Smooth muscle cell of bladder (primary cell): Measurements from ENCODE around the gene VN1R4. TPM values are rescaled to one million over a fixed set of nuclear protein-coding genes. Genes with fewer than 3 reads are reported as not detected.

ENCODE experiments used
- total RNA-seq: library from RNA; depleted of rRNA; stranded (reverse); fragments of >200 nt; gene quantifications from 2 replicates; pipeline ENCODE4 v1.2.3, GENCODE V29; 2014

Gene VN1R4
- total RNA-seq, result not detected in 2 replicates

GRCh38 chr19:53267623-53268022, at the start of gene VN1R4:
Gene VN1R4, minus strand, starts transcription at chr19:53267723. Its CDS starts 58 bp downstream, at chr19:53267665.

GRCh38 chr19:53257715-53258342, 9.7 kb downstream of the VN1R4 start, which contains the start of gene VN1R2:
Gene VN1R2, plus strand, starts transcription at chr19:53258292. Its CDS starts 84 bp downstream, at chr19:53258376.

GRCh38 chr19:53254411-53255341, 12.8 kb downstream of the VN1R4 start, which contains the start of gene ZNF677:
Gene ZNF677, minus strand, starts transcription at chr19:53254873. Its CDS starts 3,323 bp downstream, at chr19:53251550.

Other genes with a start within 250 kb of the VN1R4 start
- under 0.01 TPM in 1 of 2 replicates, not detected in the other for gene ERVV-2, start 223.0 kb downstream of the VN1R4 start, total RNA-seq
- 24.0 and 31.8 TPM in 2 replicates for gene ZNF160, start 164.3 kb downstream of the VN1R4 start, total RNA-seq
- 11.3 and 13.7 TPM in 2 replicates for gene ZNF415, start 134.8 kb downstream of the VN1R4 start, total RNA-seq
- gene ZNF347, start 108.7 kb downstream of the VN1R4 start, total RNA-seq, result 7.0 and 7.4 TPM in 2 replicates
- gene ZNF665, start 74.4 kb downstream of the VN1R4 start, total RNA-seq, result 4.4 and 5.7 TPM in 2 replicates
- 8.8 and 10.4 TPM in 2 replicates for gene ZNF677, start 12.8 kb downstream of the VN1R4 start, total RNA-seq
- gene VN1R2, start 9.4 kb downstream of the VN1R4 start, total RNA-seq, result not detected in 2 replicates
- 7.1 and 8.0 TPM in 2 replicates for gene ZNF845, start 66.0 kb upstream of the VN1R4 start, total RNA-seq
- gene ZNF525, start 98.0 kb upstream of the VN1R4 start, total RNA-seq, result 4.4 and 10.0 TPM in 2 replicates
- gene ZNF765, start 127.4 kb upstream of the VN1R4 start, total RNA-seq, result 12.5 and 14.6 TPM in 2 replicates
- gene ZNF761, start 164.3 kb upstream of the VN1R4 start, total RNA-seq, result 14.2 and 15.4 TPM in 2 replicates
- 4.3 and 4.5 TPM in 2 replicates for gene ZNF813, start 200.0 kb upstream of the VN1R4 start, total RNA-seq